GM19397 (cell line): ENCODE results near the gene NEK6.

Experiments
- ATAC-seq: cut with Tn5 transposase; IDR thresholded peaks from one replicate; pipeline ENCODE4 v1.9.1; 2021; ENCODE audit warnings: mild to moderate bottlenecking, moderate library complexity; ENCODE audit not compliant: unreplicated experiment

NEK6 gene

GRCh38 chr9:124274738-124275137 is 17.0 kb downstream of the NEK6 start:
- ATAC-seq = no peak

- ATAC-seq = no peak
Observed at GRCh38 chr9:124277420-124277819, 19.7 kb downstream of the NEK6 start.

GRCh38 chr9:124278054-124278540 is 20.3 kb downstream of the NEK6 start:
- ATAC-seq = no peak

- ATAC-seq = no peak
Observed at GRCh38 chr9:124279531-124280175, 21.9 kb downstream of the NEK6 start.

- ATAC-seq = no peak
Observed at GRCh38 chr9:124280176-124280691, 22.5 kb downstream of the NEK6 start.

GRCh38 chr9:124281931-124282371 is 24.2 kb downstream of the NEK6 start:
- no peak for ATAC-seq

- no peak for ATAC-seq
Observed at GRCh38 chr9:124282442-124283227, 24.9 kb downstream of the NEK6 start.

GRCh38 chr9:124283228-124283814 is 25.6 kb downstream of the NEK6 start:
- no peak for ATAC-seq

GRCh38 chr9:124284237-124284831 is 26.6 kb downstream of the NEK6 start:
- no peak for ATAC-seq

GRCh38 chr9:124284940-124285441 is 27.2 kb downstream of the NEK6 start:
- ATAC-seq = no peak

GRCh38 chr9:124285490-124285889 is 27.7 kb downstream of the NEK6 start:
- ATAC-seq = no peak

- ATAC-seq = peak; percentile 35
Observed at GRCh38 chr9:124285903-124286291, 28.1 kb downstream of the NEK6 start.

GRCh38 chr9:124286292-124286931 is 28.7 kb downstream of the NEK6 start:
- ATAC-seq = peak; percentile 46

- ATAC-seq = no peak
Observed at GRCh38 chr9:124290053-124290591, 32.4 kb downstream of the NEK6 start.

GRCh38 chr9:124290743-124291554 is 33.2 kb downstream of the NEK6 start:
- ATAC-seq = no peak

GRCh38 chr9:124291801-124292396 is 34.1 kb downstream of the NEK6 start:
- peak; percentile 47 for ATAC-seq

GRCh38 chr9:124292696-124293593 is 35.2 kb downstream of the NEK6 start:
- no peak for ATAC-seq
